GM18502 (cell line): Measurements from ENCODE around the gene ZER1.

Source experiments
- ATAC-seq: cut with Tn5 transposase; IDR thresholded peaks from one replicate; pipeline ENCODE4 v1.9.1; 2021; ENCODE audit warnings: mild to moderate bottlenecking; ENCODE audit not compliant: unreplicated experiment, poor library complexity

ZER1 gene

DNA sequence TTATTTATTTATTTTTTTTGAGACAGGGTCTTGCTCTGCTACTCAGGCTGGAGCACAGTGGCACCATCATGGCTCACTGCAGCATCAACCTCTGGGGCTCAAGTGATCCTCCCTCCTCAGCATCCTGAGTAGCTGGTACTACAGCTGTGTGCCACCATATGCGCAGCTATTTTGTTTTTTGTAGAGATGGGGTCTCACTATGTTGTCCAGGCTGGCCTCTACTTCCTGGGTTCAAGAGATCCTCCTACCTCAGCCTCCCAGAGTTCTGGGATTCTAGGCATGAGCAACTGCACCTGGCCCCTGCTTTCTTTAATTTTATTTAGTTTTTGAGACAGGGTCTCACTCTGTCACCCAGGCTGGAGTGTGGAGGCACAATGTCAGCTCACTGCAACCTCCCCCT is 28.3 kb downstream of the ZER1 start:
- ATAC-seq: no peak

DNA sequence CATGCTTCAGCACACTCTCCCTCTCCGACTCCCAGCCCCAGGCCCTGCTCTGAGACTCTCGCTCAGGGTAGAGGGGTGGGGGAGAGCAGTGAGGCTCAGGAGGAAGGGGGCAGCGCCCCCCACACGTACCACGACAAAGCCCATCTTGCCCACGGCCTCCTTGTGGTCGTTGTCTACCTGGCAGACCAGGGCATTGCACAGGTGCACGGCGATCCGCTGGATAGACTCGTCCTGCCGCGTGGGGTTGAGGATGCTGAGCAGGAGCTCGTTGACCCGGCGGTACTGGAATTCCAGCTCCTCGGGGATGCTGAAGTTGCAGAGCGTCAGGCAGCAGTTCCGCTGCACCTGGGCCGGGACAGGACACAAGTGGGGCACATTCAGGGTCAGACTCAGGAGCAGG is 29.3 kb downstream of the ZER1 start:
- ATAC-seq: no peak

DNA sequence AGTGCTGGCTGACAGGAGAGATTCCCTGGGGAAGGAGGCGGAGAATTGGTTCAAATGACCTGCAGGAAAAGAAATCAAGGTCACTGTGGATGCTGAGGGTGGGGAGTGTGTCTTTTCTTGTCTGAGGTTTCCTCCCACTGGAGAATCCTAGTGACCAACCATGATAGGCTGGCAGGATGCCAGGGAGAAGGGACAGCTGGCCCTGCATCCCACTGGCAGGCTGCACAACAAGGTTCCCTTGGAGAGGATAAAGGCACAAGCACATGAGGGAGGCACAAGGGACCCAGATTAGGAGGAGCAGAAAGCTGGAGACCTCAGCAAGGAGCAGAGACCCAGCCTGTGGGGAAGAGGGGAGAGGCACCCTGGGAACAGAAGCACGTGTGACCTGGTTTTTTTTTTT is 36.4 kb downstream of the ZER1 start:
- ATAC-seq: no peak

- ATAC-seq: no peak
Measured at GRCh38 chr9:128733256-128733655, 38.5 kb downstream of the ZER1 start.

DNA sequence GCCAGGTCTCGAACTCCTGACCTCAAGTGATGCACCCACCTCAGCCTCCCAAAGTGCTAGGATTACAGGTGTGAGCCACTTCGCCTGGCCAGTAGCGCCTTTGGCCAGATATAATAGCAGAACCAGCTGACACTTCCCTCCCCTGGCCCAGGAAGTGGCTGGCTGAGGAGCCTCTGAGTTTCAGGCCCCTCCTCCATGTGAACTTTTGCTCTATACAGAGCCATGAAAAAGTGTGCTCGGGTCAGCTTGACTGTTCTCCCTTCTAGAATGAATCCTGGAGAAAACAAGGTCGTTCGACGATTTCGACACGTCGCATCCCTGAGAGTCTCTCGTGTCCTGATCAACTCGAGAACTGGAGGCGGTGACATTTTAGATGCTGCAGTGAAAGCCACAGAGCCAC is 39.2 kb downstream of the ZER1 start:
- ATAC-seq: no peak

- ATAC-seq: no peak
Measured at GRCh38 chr9:128731691-128732090, 40.0 kb downstream of the ZER1 start.

DNA sequence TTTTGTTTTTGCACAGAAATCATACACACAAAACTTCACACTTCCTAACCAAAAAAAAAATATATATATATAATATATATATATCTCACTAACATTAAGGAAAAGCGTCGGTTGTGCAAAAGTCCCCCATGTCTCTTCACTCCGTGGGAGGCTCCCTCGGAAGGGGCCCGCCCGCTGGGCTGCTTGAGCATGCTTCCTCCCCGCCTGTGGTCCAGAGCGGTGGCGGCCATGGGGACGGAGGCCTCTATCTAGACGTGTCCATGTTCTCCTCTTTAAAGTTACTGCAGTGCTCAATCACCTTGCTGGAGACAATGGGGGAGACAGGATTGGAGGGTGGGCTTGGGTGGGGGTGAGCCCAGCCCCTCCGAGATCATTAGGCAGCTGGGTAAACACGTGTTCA is 40.6 kb downstream of the ZER1 start:
- no peak for ATAC-seq

DNA sequence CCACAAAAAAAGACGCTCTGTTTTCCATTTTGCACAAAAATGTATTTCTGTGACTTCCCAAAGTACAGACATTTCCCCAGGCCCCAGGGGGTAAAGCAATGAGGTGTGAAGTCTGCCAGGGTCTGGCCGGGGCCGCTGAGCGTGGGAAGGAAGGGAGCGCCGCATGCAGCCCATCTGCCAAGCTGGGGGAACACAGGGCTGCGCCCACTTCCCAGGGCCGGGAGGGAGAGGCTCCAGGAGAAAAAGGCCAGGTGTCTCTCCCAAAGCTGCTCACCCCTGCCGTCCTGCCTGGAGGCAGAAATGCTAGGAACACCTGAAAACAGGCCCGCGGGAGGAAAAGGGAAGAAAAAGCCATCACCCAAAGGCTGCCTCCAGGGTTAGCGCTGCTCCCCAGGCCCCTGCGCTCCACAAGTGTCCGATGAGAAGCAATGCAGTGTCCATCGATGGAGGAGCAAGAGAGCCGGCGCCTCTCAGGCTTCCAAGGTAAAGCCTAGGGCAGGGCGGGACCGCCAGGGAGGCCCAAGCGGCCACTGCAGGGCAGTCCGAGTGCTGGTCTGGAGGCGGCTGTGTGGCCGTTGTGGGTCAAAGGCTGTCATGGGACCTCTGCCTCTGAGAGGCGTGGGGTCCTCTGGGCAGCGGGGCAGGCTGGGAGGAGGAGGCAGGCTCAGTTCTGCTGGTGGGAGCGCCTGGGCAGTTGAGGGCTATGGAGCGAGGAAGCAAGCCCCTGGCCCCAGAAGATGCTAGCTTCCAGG is 41.8 kb downstream of the ZER1 start:
- no peak for ATAC-seq

DNA sequence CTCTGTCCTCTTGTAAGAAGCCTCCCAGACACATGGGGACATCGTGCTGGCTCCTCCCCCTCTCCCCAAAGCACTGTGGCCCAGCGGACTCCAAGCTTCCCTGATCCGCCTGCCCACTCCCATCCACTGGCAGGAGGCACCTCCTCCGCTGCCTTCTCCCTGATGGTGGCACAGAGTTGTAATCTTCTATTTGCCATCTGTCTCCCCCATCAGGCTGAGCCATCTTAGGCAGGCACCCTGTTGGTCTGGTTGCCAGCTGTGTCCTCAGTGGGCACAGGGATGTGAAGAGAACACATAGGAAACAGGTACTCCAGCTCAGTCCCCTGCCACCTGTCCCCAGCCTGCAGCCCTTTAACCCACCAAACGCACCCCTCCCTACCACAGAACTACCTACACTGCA is 42.4 kb downstream of the ZER1 start:
- no peak for ATAC-seq

- no peak for ATAC-seq
Measured at GRCh38 chr9:128728298-128728697, 43.4 kb downstream of the ZER1 start.

DNA sequence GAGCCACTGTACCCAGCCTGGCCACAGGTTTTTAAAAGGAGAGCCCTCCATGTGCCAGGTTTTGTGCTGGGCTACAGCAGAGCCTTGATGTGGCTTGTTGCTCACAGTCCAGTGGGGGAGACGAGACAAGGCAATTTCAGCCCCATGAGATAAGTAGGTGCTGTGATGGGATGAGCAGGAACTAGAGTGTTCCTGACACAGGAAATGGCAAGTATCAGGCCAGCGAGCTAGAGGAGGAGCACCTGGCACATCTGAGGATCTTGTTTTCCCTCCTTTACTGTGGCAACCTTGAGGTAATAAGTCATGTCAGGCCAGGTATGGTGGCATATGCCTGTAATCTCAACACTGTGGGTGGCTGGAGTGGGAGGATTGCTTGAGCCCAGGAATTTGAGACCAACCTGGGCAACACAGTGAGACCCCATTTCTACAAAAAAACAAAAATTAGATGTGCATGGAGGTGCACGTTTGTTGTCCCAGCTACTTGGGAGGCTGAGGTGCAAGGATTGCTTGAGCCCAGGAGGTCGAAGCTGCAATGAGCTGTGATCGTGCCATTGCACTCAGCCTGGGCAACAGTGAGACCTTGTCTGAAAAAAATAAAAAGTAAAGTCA is 44.0 kb downstream of the ZER1 start:
- ATAC-seq: no peak

GRCh38 chr9:128724744-128725211 is 46.9 kb downstream of the ZER1 start:
- ATAC-seq: peak; percentile 8

DNA sequence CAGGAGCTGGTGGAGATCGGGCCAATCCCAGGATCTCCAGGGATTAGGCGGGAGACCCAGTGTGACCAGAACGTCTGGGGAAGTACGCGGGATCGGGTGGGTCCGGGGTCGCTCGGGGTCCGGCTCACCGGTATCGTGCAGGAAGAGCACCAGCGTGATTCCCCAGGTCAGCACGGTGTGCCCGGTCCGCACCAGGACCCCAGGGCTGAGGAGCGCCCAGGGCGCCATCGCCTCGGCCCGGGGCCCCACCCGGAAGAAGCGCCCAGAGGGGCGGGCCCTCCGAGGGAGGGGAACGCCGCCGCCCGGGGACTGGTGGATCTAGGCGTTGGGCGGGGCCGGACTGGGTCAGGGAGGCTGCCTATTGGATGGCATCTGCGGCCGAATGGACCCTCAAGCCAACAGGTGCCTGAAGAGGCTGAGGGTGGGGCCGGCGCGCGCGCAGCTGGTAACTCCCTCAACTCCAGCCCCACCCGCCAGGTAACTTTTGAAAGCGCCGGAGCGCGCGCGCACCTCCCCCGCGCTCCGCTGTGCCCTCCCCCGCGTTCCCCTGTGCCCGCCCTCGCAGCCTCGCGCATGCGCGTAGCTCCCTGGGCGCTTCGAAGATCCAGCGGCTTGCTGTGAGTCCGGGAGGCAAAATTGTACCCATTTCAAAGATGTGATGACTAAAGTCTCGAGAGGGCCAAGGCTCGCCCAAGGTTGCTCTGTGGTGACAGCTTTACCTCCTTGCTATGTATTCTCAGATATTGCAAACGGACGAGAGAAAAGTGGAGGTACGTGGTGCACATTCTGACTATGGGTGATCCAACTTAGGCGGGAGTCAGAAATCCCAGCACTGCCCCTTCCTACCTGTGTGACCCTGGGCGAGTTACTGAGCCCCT is 47.6 kb downstream of the ZER1 start, which contains the start of gene ZDHHC12:
ZDHHC12 (minus strand) TSS at position 262 of the 878 bp plus-strand sequence; CDS start at position 228, 34 bp downstream.
- peak; percentile 95 for ATAC-seq

GRCh38 chr9:128723352-128723865 is 48.3 kb downstream of the ZER1 start:
- ATAC-seq: no peak

- no peak for ATAC-seq
Measured at GRCh38 chr9:128722380-128723351, 49.1 kb downstream of the ZER1 start.

DNA sequence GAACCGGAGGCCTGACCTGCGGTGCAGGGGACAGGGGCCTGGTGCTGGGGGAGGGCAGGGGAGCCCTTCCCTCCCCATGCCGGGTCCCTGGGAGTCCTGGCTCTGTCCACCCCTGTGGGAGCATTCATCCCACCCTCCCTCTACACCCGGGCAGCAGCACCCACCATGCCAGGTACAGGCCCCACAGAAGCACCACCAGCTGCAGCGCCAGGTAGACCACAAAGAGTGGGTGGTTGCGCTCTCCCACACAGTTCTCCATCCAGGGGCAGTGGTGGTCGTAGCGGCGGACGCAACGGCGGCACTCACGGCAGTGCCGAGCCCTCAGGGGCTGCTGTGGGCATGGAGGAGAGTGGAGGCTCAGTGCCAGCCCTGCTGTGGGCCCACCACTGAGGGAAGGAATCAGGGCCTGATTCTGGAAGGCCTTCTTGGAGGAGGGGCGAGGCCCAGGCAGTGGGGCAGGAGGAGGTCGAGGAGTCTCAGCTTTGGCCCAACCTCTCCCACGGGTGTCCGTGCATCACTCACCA is 50.2 kb downstream of the ZER1 start:
- ATAC-seq: no peak

DNA sequence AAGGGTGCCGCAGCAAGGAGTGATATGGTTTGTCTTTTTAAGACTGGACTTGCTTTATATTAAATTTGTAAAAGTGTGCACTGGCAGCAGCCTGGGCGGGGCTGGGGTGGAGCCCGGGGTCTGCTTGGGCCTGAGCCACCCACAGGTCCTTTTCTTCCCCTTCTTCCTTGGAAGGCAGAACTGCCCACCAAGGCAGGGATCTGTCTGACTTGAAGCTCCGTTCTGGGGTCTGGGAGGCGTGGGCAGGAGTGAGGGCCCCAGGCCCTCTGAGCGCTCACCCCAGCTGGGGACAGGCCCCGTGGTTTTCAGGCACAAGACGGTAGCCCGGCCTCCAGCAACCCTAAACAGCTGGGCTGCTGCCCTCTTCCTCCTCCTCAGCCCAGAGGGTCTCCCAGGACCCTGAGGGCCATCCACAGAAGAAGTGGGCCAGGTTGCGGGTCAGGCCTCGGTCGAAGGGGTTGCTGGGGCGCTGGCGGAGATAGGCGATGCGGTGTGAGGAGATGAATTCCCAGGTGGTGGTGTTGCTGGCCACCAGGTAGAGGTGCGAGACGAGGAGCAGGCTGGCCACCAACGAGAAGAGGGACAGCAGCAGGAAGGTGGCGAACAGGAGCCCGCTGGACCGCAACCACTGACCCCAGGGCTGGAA is 50.8 kb downstream of the ZER1 start:
- ATAC-seq: no peak

- no peak for ATAC-seq
Measured at GRCh38 chr9:128719919-128720605, 51.7 kb downstream of the ZER1 start.
